GM18502 (cell line): ENCODE measurements around the gene FAM171A1.
A peak's percentile ranks its signal among the peaks of the same experiment; 100 is the strongest.
"Not testable (repeated sequence)": the region's sequence is repeated elsewhere in the genome, so short reads cannot be mapped to it uniquely, and the experiment has no call there.

ENCODE experiments used
- ATAC-seq: cut with Tn5 transposase; IDR thresholded peaks from one replicate; pipeline ENCODE4 v1.9.1; 2021; ENCODE audit warnings: mild to moderate bottlenecking; ENCODE audit not compliant: unreplicated experiment, poor library complexity

Gene FAM171A1

GRCh38 chr10:15370856-15371701, at the start of gene FAM171A1:
FAM171A1 (minus strand) TSS chr10:15371289; CDS start chr10:15371052, 237 bp downstream.
- peak; percentile 56 for ATAC-seq

- ATAC-seq: no peak
Measured at GRCh38 chr10:15420858-15421257, 49.8 kb upstream of the FAM171A1 start.

GRCh38 chr10:15419279-15419874, 48.3 kb upstream of the FAM171A1 start:
- ATAC-seq: no peak

GRCh38 chr10:15416034-15416433, 44.9 kb upstream of the FAM171A1 start:
- no peak for ATAC-seq

GRCh38 chr10:15411010-15411409, 39.9 kb upstream of the FAM171A1 start:
- ATAC-seq: no peak

- not testable (repeated sequence) for ATAC-seq
Measured at GRCh38 chr10:15409350-15409749, 38.3 kb upstream of the FAM171A1 start.

- ATAC-seq: no peak
Measured at GRCh38 chr10:15408557-15408956, 37.5 kb upstream of the FAM171A1 start.

GRCh38 chr10:15405319-15405718, 34.2 kb upstream of the FAM171A1 start:
- ATAC-seq: no peak

GRCh38 chr10:15401382-15401781, 30.3 kb upstream of the FAM171A1 start:
- ATAC-seq: no peak

- not testable (repeated sequence) for ATAC-seq
Measured at GRCh38 chr10:15400461-15400860, 29.4 kb upstream of the FAM171A1 start.

GRCh38 chr10:15399060-15399661, 28.1 kb upstream of the FAM171A1 start:
- ATAC-seq: no peak

- no peak for ATAC-seq
Measured at GRCh38 chr10:15395935-15396334, 24.8 kb upstream of the FAM171A1 start.

GRCh38 chr10:15393139-15393825, 22.2 kb upstream of the FAM171A1 start:
- ATAC-seq: no peak

- ATAC-seq: no peak
Measured at GRCh38 chr10:15391491-15391890, 20.4 kb upstream of the FAM171A1 start.

GRCh38 chr10:15388172-15388571, 17.1 kb upstream of the FAM171A1 start:
- ATAC-seq: not testable (repeated sequence)

- no peak for ATAC-seq
Measured at GRCh38 chr10:15387021-15387420, 15.9 kb upstream of the FAM171A1 start.

GRCh38 chr10:15385552-15386455, 14.7 kb upstream of the FAM171A1 start:
- ATAC-seq: no peak

- no peak for ATAC-seq
Measured at GRCh38 chr10:15381420-15381819, 10.3 kb upstream of the FAM171A1 start.

GRCh38 chr10:15379078-15379477, 8.0 kb upstream of the FAM171A1 start:
- no peak for ATAC-seq

GRCh38 chr10:15378569-15378968, 7.5 kb upstream of the FAM171A1 start:
- no peak for ATAC-seq
